K562 (cell line): ENCODE measurements around the gene CD22. TPM values are rescaled to one million over a fixed set of nuclear protein-coding genes. Genes with fewer than 3 reads are reported as not detected.
A peak's percentile ranks its signal among the peaks of the same experiment; 100 is the strongest.

Experiments
- ATAC-seq: fragments of 200-7000 bp; cut with Tn5 transposase; 3 replicates; pipeline ENCODE4 v1.9.1; 2020; ENCODE audit warnings: moderate library complexity
- BruUV-seq: library from RNA; stranded (reverse); fragments of 400-500 nt; replicated peaks from 2 replicates; lab custom pipeline; 2021; lab: Mats Ljungman, UMichigan
- CTCF ChIA-PET: fragments of 300-600 bp; formaldehyde crosslinking; extraction: SDS; loops from one replicate; lab custom pipeline; 2021; ENCODE audit warnings: low intra/inter-chr PET ratio; lab: Yijun Ruan, JAX
- POLR2A ChIA-PET: fragments of 300-600, 350-650 bp; sonication (Branson Sonifier 250); formaldehyde crosslinking; extraction: SDS; loops from one replicate; lab custom pipeline; 2021; ENCODE audit warnings: antibody characterized with exemption, inconsistent platforms; lab: Yijun Ruan, JAX
- DNase-seq, 4 experiments: peaks; one replicate each; pipeline versions ENCODE4 v3.0.0 to v3.0.0-alpha.2; 2011 to 2018; ENCODE audit warnings: low spot score in 3 of 4, mixed read lengths in 3 of 4; ENCODE audit errors: extremely low read depth in 1 of 4
- FAIRE-seq: peaks from 2 replicates; lab custom pipeline; 2011; peaks lifted over from hg19 to GRCh38; lab: Jason Lieb, UNC
- H2AFZ ChIP-seq: 2 replicates; pipeline ENCODE4 v1.6.0; 2011; ENCODE audit warnings: low read depth, low read length, control low read depth, inconsistent platforms
- H3K27ac ChIP-seq: fragments of 200-600 bp; 3 replicates; pipeline ENCODE4 v1.8.0; 2011; ENCODE audit warnings: low read depth, mild to moderate bottlenecking, control low read depth, inconsistent platforms, low read length, moderate library complexity, mixed read lengths; ENCODE audit errors: extremely low read depth
- H3K27me3 ChIP-seq, 2 experiments: fragments of 300-600 bp in 1 of 2; 2 replicates in 1 of 2; 3 replicates in 1 of 2; pipeline versions ENCODE4 v1.6.0 to v1.8.0; 2011; ENCODE audit warnings: inconsistent platforms in 2 of 2, low read length in 2 of 2, mild to moderate bottlenecking in 1 of 2, mixed read lengths in 1 of 2, moderate library complexity in 1 of 2; ENCODE audit not compliant: control insufficient read depth in 2 of 2, insufficient read depth in 2 of 2
- H3K36me3 ChIP-seq: fragments of 300-600 bp; 3 replicates; pipeline ENCODE4 v1.8.0; 2011; ENCODE audit warnings: mild to moderate bottlenecking, low read length, inconsistent platforms; ENCODE audit not compliant: control insufficient read depth, insufficient read depth
- H3K4me1 ChIP-seq, 2 experiments: fragments of 200-600 bp in 1 of 2; replicated peaks in 1 of 2; 2 replicates in 1 of 2; 3 replicates in 1 of 2; pipeline versions ENCODE4 v1.5.1 to v1.8.0; 2011; ENCODE audit warnings: inconsistent platforms in 2 of 2, low read length in 2 of 2, mild to moderate bottlenecking in 1 of 2, mixed read lengths in 1 of 2, moderate library complexity in 1 of 2; ENCODE audit not compliant: control insufficient read depth in 2 of 2, insufficient read depth in 2 of 2
- H3K4me2 ChIP-seq: 2 replicates; pipeline ENCODE4 v1.6.1; 2011; ENCODE audit warnings: low read length, control low read depth, inconsistent platforms, mixed read lengths; ENCODE audit not compliant: insufficient read depth
- H3K4me3 ChIP-seq: fragments of 200-600 bp; sonication (generic), shearing (Covaris generic); 2 replicates; pipeline ENCODE4 v1.5.1; 2016; ENCODE audit warnings: control low read depth, inconsistent platforms
- H3K79me2 ChIP-seq: fragments of 200-600 bp; 3 replicates; pipeline ENCODE4 v1.8.0; 2011; ENCODE audit warnings: low read length, inconsistent platforms; ENCODE audit not compliant: control insufficient read depth, insufficient read depth
- H3K9ac ChIP-seq, 2 experiments: 2 replicates each; pipeline versions ENCODE4 v1.6.0 to v1.6.1; 2011; ENCODE audit warnings: low read depth in 2 of 2, low read length in 2 of 2, control low read depth in 1 of 2, inconsistent platforms in 1 of 2, mild to moderate bottlenecking in 1 of 2, mixed read lengths in 1 of 2; ENCODE audit not compliant: insufficient read depth in 1 of 2
- H3K9me1 ChIP-seq: one replicate; pipeline ENCODE4 v1.6.0; 2011; ENCODE audit warnings: inconsistent platforms, mild to moderate bottlenecking, low read length, moderate library complexity; ENCODE audit not compliant: control insufficient read depth, insufficient read depth
- H3K9me3 ChIP-seq: replicated peaks from 2 replicates; pipeline ENCODE4 v1.5.1; 2011; ENCODE audit warnings: low read depth, low read length, inconsistent platforms; ENCODE audit not compliant: control insufficient read depth, insufficient read depth
- H4K20me1 ChIP-seq: replicated peaks from 2 replicates; pipeline ENCODE4 v1.6.1; 2011; ENCODE audit warnings: low read length, inconsistent platforms, mixed read lengths; ENCODE audit not compliant: control insufficient read depth, insufficient read depth
- BCOR ChIP-seq: fragments of 450-650 bp; IDR thresholded peaks from 2 replicates; pipeline ENCODE4 v1.6.1; 2016
- FOXA3 ChIP-seq, 2 experiments: fragments of 450-650 bp in 1 of 2; sonication (generic) in 1 of 2; formaldehyde crosslinking; IDR thresholded peaks in 1 of 2; conservative IDR thresholded peaks in 1 of 2; 2 replicates each; pipeline versions ENCODE4 v1.4.0 to v1.8.0; 2020 to 2022; ENCODE audit warnings: mild to moderate bottlenecking in 2 of 2, missing genetic modification reagents in 1 of 2
- KDM1A ChIP-seq, 2 experiments: fragments of 450-650 bp; IDR thresholded peaks; 2 replicates each; pipeline ENCODE4 v1.6.1; 2016; ENCODE audit warnings: mild to moderate bottlenecking in 2 of 2
- MAFF ChIP-seq: IDR thresholded peaks from 2 replicates; pipeline ENCODE4 v1.6.1; 2012; ENCODE audit warnings: low read length, improper control_type of control experiment
- MAFG ChIP-seq: fragments of 450-650 bp; conservative IDR thresholded peaks from 2 replicates; pipeline ENCODE4 v1.6.1; 2016; ENCODE audit warnings: missing genetic modification characterization, missing compliant biosample characterization
- OTX1 ChIP-seq: fragments of 450-650 bp; formaldehyde crosslinking; IDR thresholded peaks from 2 replicates; pipeline ENCODE4 v1.4.0; 2022; ENCODE audit warnings: mild to moderate bottlenecking
- RBM25 ChIP-seq: fragments of 200-400 bp; formaldehyde crosslinking; IDR thresholded peaks from 2 replicates; pipeline ENCODE4 v1.6.1; 2018; ENCODE audit warnings: low read length, low read depth, moderate library complexity; ENCODE audit not compliant: severe bottlenecking
- ZFP36 ChIP-seq: fragments of 150-350 bp; IDR thresholded peaks from 2 replicates; pipeline ENCODE4 v1.6.1; 2018; ENCODE audit warnings: low read length, low read depth; ENCODE audit not compliant: partially characterized antibody
- ZKSCAN8 ChIP-seq: fragments of 200-800 bp; sonication (Bioruptor generic); IDR thresholded peaks from 2 replicates; pipeline ENCODE4 v1.6.1; 2016; ENCODE audit warnings: missing genetic modification characterization, missing compliant biosample characterization
- ZNF12 ChIP-seq: sonication (generic); formaldehyde crosslinking; IDR thresholded peaks from 2 replicates; pipeline ENCODE4 v1.4.0; 2020; ENCODE audit warnings: mild to moderate bottlenecking, missing genetic modification reagents
- ZNF316 ChIP-seq: fragments of 450-650 bp; IDR thresholded peaks from 2 replicates; pipeline ENCODE4 v1.6.1; 2016
- WGBS: fragments of 100-300 bp; shearing (Covaris generic); methylation state at CpG from one replicate; pipeline ENCODE4 v1.1.6; 2016; ENCODE audit warnings: low coverage, mixed read lengths; ENCODE audit not compliant: insufficient coverage; ENCODE audit errors: missing lambda C conversion rate; 5-methylcytosine and 5-hydroxymethylcytosine counted together
- in situ Hi-C: fragments of 300-500 bp; cut with MboI; formaldehyde crosslinking; loops from 4 replicates; pipeline ENCODE4 v1.15.0; 2018; ENCODE audit warnings: inconsistent platforms, mixed read lengths
- intact Hi-C: fragments of 100-400 bp; cut with micrococcal nuclease; formaldehyde crosslinking; loops from 2 replicates; pipeline ENCODE4 v1.14.2; 2022
- polyA plus RNA-seq, 8 experiments: library from polyadenylated mRNA; depleted of rRNA in 4 of 8; stranded (reverse) in 5 of 8; unstranded in 3 of 8; fragments of >200 nt; fragmentation: Nextera tagmentation in 2 of 8; fragmentation: Illumina TruSeq in 1 of 8; extraction: Ambion mirVana in 2 of 8; extraction: Trizol in 1 of 8; gene quantifications; 2 replicates each; pipeline versions ENCODE4 v1.2.1 to v1.2.3, GENCODE V29; 2011 to 2014; ENCODE audit warnings: inconsistent platforms in 1 of 8, missing spikeins in 1 of 8
- total RNA-seq, 7 experiments: library from RNA; depleted of rRNA in 6 of 7; stranded (reverse); fragments of >200 nt in 6 of 7; fragmentation: Illumina TruSeq in 2 of 7; extraction: Trizol in 2 of 7; gene quantifications; 2 replicates each; pipeline versions ENCODE4 v1.2.1 to v1.2.3, GENCODE V29; 2011 to 2021; ENCODE audit warnings: low replicate concordance in 1 of 7

The CD22 gene
- total and polyA plus RNA-seq, 9 of the 15 experiments (the other 6 are each of a cell fraction or from before 2014, with no cell fraction given), result 0.29 to 5.0 (median 3.5) TPM

- Histone ChIP-seq H3K4me2 (no peak overlapping the region), H3K4me3 (no peak overlapping the region), H2AFZ (no peak overlapping the region), H3K36me3 (no peaks in the 10 kb centered on the region; the same call in 2 of the 3 replicates), H3K9ac (peak overlapping the region in 1 of 2 experiments; percentile 73; a peak in 2 of 4 replicates), H3K79me2 (peaks cover 10% of the 10 kb centered on the region; the same call in 2 of the 3 replicates), H3K27me3 (no peaks in the 10 kb centered on the region), H3K4me1 (peaks cover 47 to 73% of the 10 kb centered on the region in 2 experiments), H4K20me1 (no peaks in the 10 kb centered on the region), H3K9me1 (no peaks in the 10 kb centered on the region), H3K27ac (no peak overlapping the region), H3K9me3 (no peaks in the 10 kb centered on the region)
- no peak for ATAC-seq
- FAIRE-seq, result no peak
- WGBS, result 77% methylated on average over 8 of the region's 8 CpGs
- CTCF ChIA-PET, result no interaction called here
- no peak for DNase-seq
- BruUV-seq, result no TSS peak
- in situ Hi-C loops (no loop called here), intact Hi-C loops (no loop called here)
- POLR2A ChIA-PET, result interaction anchor here (0.6 kb wide), 1 partner anchor 188 kb away, joined by 3 read pairs; no protein-coding TSS in a partner anchor
- TF ChIP-seq MAFF (0 out of 2 replicates have a peak, but pooled peaks have one; percentile 10), FOXA3 (CRISPR knock-in tag; conservative IDR thresholded peaks at IDR 0.05 in 1 of 2, IDR thresholded peaks at IDR 0.05 in 1 of 2) (no peak), ZNF12 (CRISPR knock-in tag) (no peak), BCOR (peak; percentile 42; the same call in 1 of the 2 replicates), MAFG (tag) (peak; percentile 17; the same call in 1 of the 2 replicates), ZKSCAN8 (peak; percentile 97), ZNF316 (peak; percentile 79), OTX1 (CRISPR knock-in tag) (no peak), ZFP36 (peak; percentile 83), RBM25 (peak; percentile 75), KDM1A (IDR thresholded peaks at IDR 0.05) (peak in 1 of 2 experiments; percentile 55; a peak in 1 of 4 replicates)
These were observed 15.0 kb upstream of the CD22 start for GRCh38 chr19:35314031-35314430.
